ENCODE measurements around the gene FCAMR. TPM values are rescaled to one million over a fixed set of nuclear protein-coding genes. Genes with fewer than 3 reads are reported as not detected.
"Not testable (repeated sequence)": the region's sequence is repeated elsewhere in the genome, so short reads cannot be mapped to it uniquely, and the experiment has no call there.

Gene FCAMR
- total RNA-seq, 1 donor from 2014 or later: not detected

DNA sequence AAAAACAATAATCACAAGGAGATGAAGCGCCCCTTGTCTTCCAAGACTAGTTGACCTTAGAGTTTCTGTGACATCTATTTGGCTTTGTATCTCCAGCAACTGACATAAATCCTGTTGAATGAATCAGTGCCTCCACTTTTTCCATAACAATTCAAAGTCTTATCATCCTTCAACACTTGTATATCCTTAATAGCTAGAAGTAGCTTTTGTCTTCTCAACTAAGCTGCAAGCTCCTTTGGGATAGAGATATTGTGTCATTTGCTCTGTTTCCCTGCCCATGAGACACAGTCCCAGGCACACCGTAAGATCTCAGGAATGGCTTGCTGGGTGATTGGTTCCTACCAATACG lies 29.7 kb downstream of the FCAMR start:
- intact Hi-C loops (cut with DNase I): no loop called here
- no peak for DNase-seq (ENCODE audit: low spot score)

- no peak for DNase-seq (ENCODE audit: low spot score)
- intact Hi-C loops (cut with DNase I): no loop called here
Observed at GRCh38 chr1:206939841-206940587, 30.2 kb downstream of the FCAMR start.

DNA sequence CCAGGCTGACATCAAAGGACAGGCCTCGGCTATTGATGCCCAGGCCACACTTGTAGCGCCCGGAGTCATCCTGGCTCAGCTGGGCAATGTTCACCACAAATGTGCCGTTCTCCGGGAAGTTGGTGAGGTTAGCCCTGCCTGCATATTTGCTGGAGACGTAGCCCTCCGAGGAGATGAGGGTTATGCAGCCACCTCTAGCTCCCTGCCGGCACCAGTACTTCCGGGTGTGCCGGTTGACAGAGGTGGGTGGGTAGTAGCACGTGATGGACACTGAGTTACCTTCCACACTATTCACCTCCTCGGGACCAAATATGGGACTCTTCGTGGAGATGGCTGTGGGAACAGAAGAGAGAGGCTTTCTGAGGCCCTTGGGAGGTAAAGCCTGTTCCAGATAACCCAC lies 31.1 kb downstream of the FCAMR start:
- intact Hi-C loops (cut with DNase I): no loop called here
- no peak for DNase-seq (ENCODE audit: low spot score)

- no peak for DNase-seq (ENCODE audit: low spot score)
- intact Hi-C loops (cut with DNase I): no loop called here
Observed at GRCh38 chr1:206937425-206937824, 32.8 kb downstream of the FCAMR start.

DNA sequence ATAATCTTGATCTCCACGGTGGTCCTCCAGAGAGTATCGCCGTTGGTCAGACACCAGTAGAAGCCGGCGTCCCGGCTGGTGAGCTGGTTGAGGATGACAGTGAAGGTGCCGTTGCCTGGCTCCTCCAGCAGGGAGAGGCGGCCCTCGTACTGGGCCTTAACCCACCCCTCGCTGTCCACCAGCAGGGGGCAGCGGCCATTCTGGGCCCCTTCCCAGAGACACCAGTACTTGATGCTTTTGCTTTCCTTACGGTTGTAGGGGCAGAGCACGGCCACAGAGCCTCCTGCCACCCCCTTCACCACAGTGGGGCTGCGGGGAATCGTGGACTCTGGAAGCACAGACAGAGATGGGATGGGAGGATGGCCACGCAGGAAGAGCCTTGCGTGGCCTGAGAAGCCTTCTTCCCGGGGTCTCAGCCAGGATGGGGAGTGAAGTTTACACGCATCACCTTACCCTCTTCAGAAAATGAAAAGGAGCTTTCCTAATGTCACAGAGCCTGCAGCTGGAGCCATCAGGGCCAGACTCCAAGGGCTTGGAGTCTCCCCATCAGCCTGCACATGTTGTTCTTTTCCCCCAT lies 34.7 kb downstream of the FCAMR start:
- intact Hi-C loops (cut with DNase I): loop anchor here (2.0 kb wide), 1 partner anchor 47 kb away; no protein-coding TSS in a partner anchor
- no peak for DNase-seq (ENCODE audit: low spot score)

- intact Hi-C loops (cut with DNase I): no loop called here
- no peak for DNase-seq (ENCODE audit: low spot score)
Observed at GRCh38 chr1:206933333-206933945, 36.8 kb downstream of the FCAMR start.

GRCh38 chr1:206932177-206932576 lies 38.1 kb downstream of the FCAMR start:
- no peak for DNase-seq (ENCODE audit: low spot score)
- intact Hi-C loops (cut with DNase I): no loop called here

DNA sequence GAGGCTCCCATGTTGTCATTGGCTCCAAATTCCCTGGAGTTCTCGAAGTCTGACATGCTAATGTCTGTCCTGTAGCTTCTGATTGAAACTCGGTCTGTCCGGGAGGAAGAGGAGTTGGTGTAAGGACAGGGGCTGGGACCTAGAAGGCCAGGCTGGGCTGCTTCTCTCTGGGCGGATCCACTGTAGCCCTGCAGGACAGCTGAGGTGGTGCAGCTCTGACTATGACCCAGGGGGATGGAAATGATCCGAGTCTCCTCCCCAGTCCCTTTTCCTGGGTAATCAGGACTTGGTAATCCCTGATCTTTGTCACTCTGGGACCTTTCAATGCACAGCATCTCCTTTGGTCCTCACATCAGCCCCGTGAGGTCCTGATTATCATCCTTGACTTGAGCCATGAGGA lies 38.6 kb downstream of the FCAMR start:
- intact Hi-C loops (cut with DNase I): no loop called here
- no peak for DNase-seq (ENCODE audit: low spot score)

DNA sequence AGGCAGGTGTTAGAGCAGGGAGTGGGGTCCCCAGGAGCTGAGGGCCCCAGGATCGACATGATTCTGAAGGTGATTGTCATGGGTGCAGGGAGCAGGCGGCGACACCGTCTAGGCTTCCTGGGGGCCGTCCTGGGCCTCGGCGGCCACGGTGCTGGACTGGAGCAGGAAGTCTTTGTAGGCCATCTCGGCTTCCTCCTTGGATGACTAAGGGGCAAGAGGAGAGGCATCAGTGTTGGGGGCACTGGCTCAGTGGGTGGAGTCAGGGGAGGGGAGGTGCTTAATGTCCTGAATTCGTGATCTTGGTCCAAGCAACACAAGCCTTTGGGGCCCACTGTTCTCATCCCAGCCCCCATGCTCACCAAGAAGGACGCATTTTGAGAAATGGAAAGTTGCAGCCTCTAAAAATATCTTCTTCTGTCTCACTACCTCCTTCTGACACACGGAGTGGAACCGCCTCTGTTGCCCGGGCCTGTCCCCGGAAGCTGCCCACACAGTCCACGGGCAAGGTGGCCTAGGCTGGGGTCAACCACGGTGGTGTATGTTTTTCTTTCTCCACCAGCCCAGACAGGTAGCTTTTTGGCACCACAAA lies 40.0 kb downstream of the FCAMR start:
- intact Hi-C loops (cut with DNase I): no loop called here
- DNase-seq (ENCODE audit: low spot score): no peak

GRCh38 chr1:206929524-206929923 lies 40.7 kb downstream of the FCAMR start:
- DNase-seq (ENCODE audit: low spot score): no peak
- intact Hi-C loops (cut with DNase I): loop anchor here (10.0 kb wide), 1 partner anchor 145 kb away; no protein-coding TSS in a partner anchor

DNA sequence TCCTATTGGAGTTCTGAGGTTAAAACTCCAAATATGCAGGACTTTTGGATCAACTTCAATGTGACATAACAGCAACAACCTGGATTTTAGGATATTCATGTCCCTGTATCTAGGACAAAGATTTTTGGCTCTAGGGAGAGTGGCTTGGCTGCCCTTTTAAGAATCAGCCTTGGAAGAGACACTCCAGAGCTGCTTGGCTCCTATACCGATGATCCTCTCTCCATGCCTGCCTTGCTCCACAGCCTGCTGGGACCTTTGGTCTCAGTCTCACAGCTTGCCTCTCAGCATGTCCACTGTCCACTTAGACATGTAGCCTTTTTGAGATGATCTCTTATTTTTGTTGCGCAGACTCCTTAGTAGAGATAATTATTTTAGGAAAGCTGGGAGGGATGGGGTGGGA lies 44.0 kb downstream of the FCAMR start:
- intact Hi-C loops (cut with DNase I): loop anchor here (10.0 kb wide), 1 partner anchor 149 kb away; no protein-coding TSS in a partner anchor
- DNase-seq (ENCODE audit: low spot score): no peak

- no peak for DNase-seq (ENCODE audit: low spot score)
- intact Hi-C loops (cut with DNase I): loop anchor here (10.0 kb wide), 1 partner anchor 150 kb away; no protein-coding TSS in a partner anchor
Observed at GRCh38 chr1:206925106-206925736, 45.0 kb downstream of the FCAMR start.

- DNase-seq (ENCODE audit: low spot score): no peak
- intact Hi-C loops (cut with DNase I): loop anchor here (10.0 kb wide), 1 partner anchor 150 kb away; no protein-coding TSS in a partner anchor
Observed at GRCh38 chr1:206924592-206925105, 45.6 kb downstream of the FCAMR start.

- not testable (repeated sequence) for DNase-seq (ENCODE audit: low spot score)
- intact Hi-C loops (cut with DNase I): loop anchor here (10.0 kb wide), 1 partner anchor 151 kb away; no protein-coding TSS in a partner anchor
Observed at GRCh38 chr1:206923961-206924557, 46.2 kb downstream of the FCAMR start.

GRCh38 chr1:206923009-206923960 lies 47.0 kb downstream of the FCAMR start:
- no peak for DNase-seq (ENCODE audit: low spot score)

GRCh38 chr1:206922524-206922923 lies 47.7 kb downstream of the FCAMR start:
- no peak for DNase-seq (ENCODE audit: low spot score)
- intact Hi-C loops (cut with DNase I): loop anchor here (10.0 kb wide), 1 partner anchor 152 kb away; no protein-coding TSS in a partner anchor

More at GRCh38 chr1:206923009-206923960, 47.0 kb downstream of the FCAMR start:
- intact Hi-C loops (cut with DNase I): loop anchor here (10.0 kb wide), 1 partner anchor 152 kb away; no protein-coding TSS in a partner anchor

GRCh38 chr1:206921772-206922265 lies 48.4 kb downstream of the FCAMR start, which contains the start of gene FCMR:
Gene FCMR (minus strand): TSS chr1:206921941. CDS start chr1:206921854, 87 bp downstream.
- intact Hi-C loops (cut with DNase I): loop anchor here (10.0 kb wide), 1 partner anchor 153 kb away; no protein-coding TSS in a partner anchor
- DNase-seq (ENCODE audit: low spot score): no peak

- no peak for DNase-seq (ENCODE audit: low spot score)
- intact Hi-C loops (cut with DNase I): no loop called here
Observed at GRCh38 chr1:206918076-206918475, 52.2 kb downstream of the FCAMR start.
